ENCODE measurements around the gene ANP32B.
A peak's percentile ranks its signal among the peaks of the same experiment; 100 is the strongest.

Gene ANP32B

GRCh38 chr9:98031169-98031568 is 48.0 kb downstream of the ANP32B start:
- no peak for DNase-seq (ENCODE audit: low read depth)
- no peak overlapping the region for H3K4me3 ChIP-seq (ENCODE audit: low read depth, low read length)
- TF ChIP-seq CTCF (conservative IDR thresholded peaks at IDR 0.05; ENCODE audit: low read depth, low read length) = no peak

DNA sequence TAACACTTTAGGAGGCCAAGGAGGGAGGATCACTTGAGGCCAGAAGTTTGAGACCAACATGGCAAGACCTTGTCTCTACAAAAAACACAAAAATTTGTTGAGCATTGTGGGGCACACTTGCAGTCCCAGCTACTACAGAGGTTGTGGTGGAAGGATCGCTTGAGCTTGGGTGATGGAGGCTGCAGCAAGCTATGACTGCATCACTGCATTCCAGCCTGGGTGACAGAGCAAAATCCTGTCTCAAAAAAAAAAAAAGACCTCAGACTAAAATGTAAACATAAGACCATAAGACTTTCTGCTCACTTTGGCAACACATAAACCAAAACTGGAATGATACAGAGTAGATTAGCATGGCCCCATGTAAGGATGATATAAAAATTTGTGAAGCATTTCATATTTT is 48.8 kb downstream of the ANP32B start:
- DNase-seq (ENCODE audit: low read depth) = peak; percentile 50
- no peak for TF ChIP-seq CTCF (conservative IDR thresholded peaks at IDR 0.05; ENCODE audit: low read depth, low read length)
- no peak overlapping the region for H3K4me3 ChIP-seq (ENCODE audit: low read depth, low read length)

- DNase-seq (ENCODE audit: low read depth) = peak; percentile 85
- TF ChIP-seq CTCF (conservative IDR thresholded peaks at IDR 0.05; ENCODE audit: low read depth, low read length) = peak; percentile 88
- H3K4me3 ChIP-seq (ENCODE audit: low read depth, low read length) = no peak overlapping the region
Measured at GRCh38 chr9:98034593-98035546, 51.7 kb downstream of the ANP32B start.

DNA sequence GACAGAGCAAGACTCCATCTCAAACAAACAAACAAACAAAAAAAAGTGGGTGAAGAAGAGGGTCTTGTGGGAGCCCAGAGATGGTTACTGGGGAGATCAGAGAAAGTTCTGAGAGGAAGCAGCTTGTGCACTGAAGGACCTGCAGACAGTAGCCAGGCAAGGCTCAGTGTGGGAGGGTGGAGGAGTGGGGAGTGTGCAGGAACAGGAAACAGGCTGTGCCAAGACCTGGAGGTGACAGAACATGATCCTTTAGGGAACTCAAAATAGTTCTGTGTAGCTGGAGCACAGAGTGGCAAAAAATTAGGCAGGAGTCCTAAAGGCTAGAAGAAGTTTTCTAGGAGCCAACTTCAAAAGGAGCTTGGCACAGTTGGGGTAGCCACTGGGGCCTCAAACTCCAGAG is 54.2 kb downstream of the ANP32B start:
- peak; percentile 36 for DNase-seq (ENCODE audit: low read depth)
- no peak for TF ChIP-seq CTCF (conservative IDR thresholded peaks at IDR 0.05; ENCODE audit: low read depth, low read length)
- no peak overlapping the region for H3K4me3 ChIP-seq (ENCODE audit: low read depth, low read length)

DNA sequence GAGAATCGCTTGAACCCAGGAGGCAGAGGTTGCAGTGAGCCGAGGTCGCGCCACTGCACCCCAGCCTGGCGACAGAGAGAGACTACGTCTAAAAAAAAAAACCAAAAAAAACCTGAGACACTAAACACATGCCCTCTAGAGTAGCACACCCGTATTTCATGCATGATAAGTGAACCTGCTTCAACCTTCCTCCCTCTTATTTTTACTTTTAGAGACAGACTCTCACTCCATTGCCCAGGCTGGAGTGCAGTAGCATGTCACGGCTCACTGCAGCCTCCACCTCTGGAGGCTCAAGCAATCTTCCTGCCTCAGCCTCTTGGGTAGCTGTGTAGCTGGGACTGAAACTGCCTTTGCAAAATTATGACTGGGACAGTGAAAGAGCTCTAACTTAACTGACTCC is 55.8 kb downstream of the ANP32B start:
- TF ChIP-seq CTCF (conservative IDR thresholded peaks at IDR 0.05; ENCODE audit: low read depth, low read length) = no peak
- no peak overlapping the region for H3K4me3 ChIP-seq (ENCODE audit: low read depth, low read length)
- DNase-seq (ENCODE audit: low read depth) = no peak

DNA sequence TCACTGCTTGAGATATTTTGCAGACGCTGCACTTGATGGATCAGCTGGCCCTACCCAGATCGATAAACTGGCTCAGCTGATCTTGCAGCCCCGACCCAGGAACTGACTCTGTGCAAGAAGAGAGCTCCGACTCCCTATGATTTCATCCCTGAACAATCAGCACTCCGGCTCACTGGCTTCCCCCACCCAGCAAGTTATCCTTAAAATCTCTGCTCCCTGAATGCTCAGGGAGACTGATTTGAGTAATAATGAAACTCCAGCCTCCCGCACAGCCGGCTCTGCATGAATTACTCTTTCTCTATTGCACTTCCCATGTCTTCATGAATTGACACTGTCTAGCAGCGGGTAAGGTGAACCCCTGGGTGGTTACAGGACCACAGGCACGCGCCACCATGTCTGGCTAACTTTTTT is 56.5 kb downstream of the ANP32B start:
- no peak for DNase-seq (ENCODE audit: low read depth)
- no peak for TF ChIP-seq CTCF (conservative IDR thresholded peaks at IDR 0.05; ENCODE audit: low read depth, low read length)
- no peak overlapping the region for H3K4me3 ChIP-seq (ENCODE audit: low read depth, low read length)

GRCh38 chr9:98040212-98040611 is 57.1 kb downstream of the ANP32B start:
- H3K4me3 ChIP-seq (ENCODE audit: low read depth, low read length) = no peak overlapping the region
- no peak for DNase-seq (ENCODE audit: low read depth)
- no peak for TF ChIP-seq CTCF (conservative IDR thresholded peaks at IDR 0.05; ENCODE audit: low read depth, low read length)
